Caco-2 (cell line): Measurements from ENCODE around the gene EPHB1. TPM values are rescaled to one million over a fixed set of nuclear protein-coding genes. Genes with fewer than 3 reads are reported as not detected.

Source experiments
- BruUV-seq: library from RNA; stranded (reverse); fragments of 400-500 nt; replicated peaks from 2 replicates; lab custom pipeline; 2021; lab: Mats Ljungman, UMichigan
- CTCF ChIA-PET: fragments of 300-600 bp; sonication (Branson Sonifier 250); formaldehyde crosslinking; loops from one replicate; lab custom pipeline; 2022; ENCODE audit warnings: antibody characterized with exemption; lab: Charles Lee
- POLR2A ChIA-PET: fragments of 300-600 bp; sonication (Branson Sonifier 250); formaldehyde crosslinking; loops from one replicate; lab custom pipeline; 2022; ENCODE audit warnings: antibody characterized with exemption; lab: Charles Lee
- DNase-seq, 2 experiments: peaks; one replicate each; pipeline versions ENCODE4 v3.0.0 to v3.0.0-alpha.2; 2020 to 2022
- H3K27me3 ChIP-seq: replicated peaks from 2 replicates; pipeline ENCODE4 v1.6.0; 2011; ENCODE audit warnings: low read length; ENCODE audit not compliant: control insufficient read depth, insufficient read depth
- H3K36me3 ChIP-seq: 2 replicates; pipeline ENCODE4 v1.5.1; 2011; ENCODE audit warnings: low read length; ENCODE audit not compliant: control insufficient read depth, insufficient read depth
- H3K4me1 ChIP-seq: fragments of 250-450 bp; sonication (Bioruptor Pico); 2 replicates; pipeline ENCODE4 v1.5.1; 2020; ENCODE audit warnings: mild to moderate bottlenecking
- H3K4me3 ChIP-seq: 2 replicates; pipeline ENCODE4 v1.5.1; 2011; ENCODE audit warnings: low read depth, mild to moderate bottlenecking, control low read depth, low read length
- H3K9me3 ChIP-seq: fragments of 250-450 bp; sonication (Bioruptor Pico); 2 replicates; pipeline ENCODE4 v1.5.1; 2020; ENCODE audit warnings: mild to moderate bottlenecking, moderate library complexity
- H3K27ac Mint-ChIP-seq: one replicate; pipeline ENCODE4 v1.8.0; 2022; ENCODE audit warnings: mixed read lengths; ENCODE audit not compliant: unreplicated experiment
- H3K27me3 Mint-ChIP-seq: one replicate; pipeline ENCODE4 v1.8.0; 2022; ENCODE audit warnings: mixed read lengths; ENCODE audit not compliant: insufficient read depth, unreplicated experiment
- H3K36me3 Mint-ChIP-seq: one replicate; pipeline ENCODE4 v1.8.0; 2022; ENCODE audit warnings: mild to moderate bottlenecking, mixed read lengths; ENCODE audit not compliant: insufficient read depth, unreplicated experiment
- H3K4me1 Mint-ChIP-seq: one replicate; pipeline ENCODE4 v1.8.0; 2022; ENCODE audit warnings: low read depth, mixed read lengths; ENCODE audit not compliant: unreplicated experiment
- H3K4me3 Mint-ChIP-seq: one replicate; pipeline ENCODE4 v1.8.0; 2022; ENCODE audit warnings: mild to moderate bottlenecking, moderate library complexity, mixed read lengths; ENCODE audit not compliant: unreplicated experiment
- H3K9me3 Mint-ChIP-seq: one replicate; pipeline ENCODE4 v1.8.0; 2022; ENCODE audit warnings: mixed read lengths; ENCODE audit not compliant: unreplicated experiment
- intact Hi-C: fragments of 100-400 bp; cut with micrococcal nuclease; formaldehyde crosslinking; loops from one replicate; pipeline ENCODE4 v1.10.0; 2022; ENCODE audit not compliant: unreplicated experiment
- total RNA-seq: library from RNA; stranded (reverse); gene quantifications from 2 replicates; pipeline ENCODE4 v1.2.3, GENCODE V29; 2022
- TF ChIP-seq, protein P1 (sequence below), 2 experiments: fragments of 200-600 bp in 1 of 2; IDR thresholded peaks; 1 replicate in 1 of 2; 2 replicates in 1 of 2; pipeline versions ENCODE4 v1.5.1 to v1.8.0; 2011 to 2022; ENCODE audit warnings: antibody characterized with exemption in 1 of 2, control low read depth in 1 of 2, inconsistent platforms in 1 of 2, low read depth in 1 of 2, low read length in 1 of 2, mild to moderate bottlenecking in 1 of 2, moderate library complexity in 1 of 2; ENCODE audit not compliant: insufficient read depth in 1 of 2, severe bottlenecking in 1 of 2, unreplicated experiment in 1 of 2

EPHB1 gene
- total RNA-seq, 1 experiment from 2014 or later, result 2.3 TPM

GRCh38 chr3:134904241-134904771 is 109.2 kb downstream of the EPHB1 start:
- Histone ChIP-seq H3K9me3 (no peaks in the 10 kb centered on the region), H3K27me3 (no peaks in the 10 kb centered on the region), H3K4me3 (no peak overlapping the region), H3K4me1 (no peaks in the 10 kb centered on the region), H3K36me3 (no peaks in the 10 kb centered on the region)
- Mint-ChIP-seq H3K4me3 (no peak overlapping the region), H3K9me3 (no peaks in the 10 kb centered on the region), H3K27me3 (peaks cover 14% of the 10 kb centered on the region), H3K27ac (no peak overlapping the region), H3K36me3 (no peaks in the 10 kb centered on the region), H3K4me1 (no peaks in the 10 kb centered on the region)
- DNase-seq, result no peak
- TF ChIP-seq, protein P1, sequence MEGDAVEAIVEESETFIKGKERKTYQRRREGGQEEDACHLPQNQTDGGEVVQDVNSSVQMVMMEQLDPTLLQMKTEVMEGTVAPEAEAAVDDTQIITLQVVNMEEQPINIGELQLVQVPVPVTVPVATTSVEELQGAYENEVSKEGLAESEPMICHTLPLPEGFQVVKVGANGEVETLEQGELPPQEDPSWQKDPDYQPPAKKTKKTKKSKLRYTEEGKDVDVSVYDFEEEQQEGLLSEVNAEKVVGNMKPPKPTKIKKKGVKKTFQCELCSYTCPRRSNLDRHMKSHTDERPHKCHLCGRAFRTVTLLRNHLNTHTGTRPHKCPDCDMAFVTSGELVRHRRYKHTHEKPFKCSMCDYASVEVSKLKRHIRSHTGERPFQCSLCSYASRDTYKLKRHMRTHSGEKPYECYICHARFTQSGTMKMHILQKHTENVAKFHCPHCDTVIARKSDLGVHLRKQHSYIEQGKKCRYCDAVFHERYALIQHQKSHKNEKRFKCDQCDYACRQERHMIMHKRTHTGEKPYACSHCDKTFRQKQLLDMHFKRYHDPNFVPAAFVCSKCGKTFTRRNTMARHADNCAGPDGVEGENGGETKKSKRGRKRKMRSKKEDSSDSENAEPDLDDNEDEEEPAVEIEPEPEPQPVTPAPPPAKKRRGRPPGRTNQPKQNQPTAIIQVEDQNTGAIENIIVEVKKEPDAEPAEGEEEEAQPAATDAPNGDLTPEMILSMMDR (IDR thresholded peaks at IDR 0.05; ENCODE audit: insufficient read depth in 1 of 2, low read depth in 1 of 2, low read length in 1 of 2, severe bottlenecking in 1 of 2, unreplicated experiment in 1 of 2), result no peak
- ChIA-PET CTCF (no interaction called here), POLR2A (no interaction called here)
- intact Hi-C loops, result no loop called here
- BruUV-seq, result no TSS peak

- DNase-seq, result no peak
- Mint-ChIP-seq H3K27me3 (peaks cover 14% of the 10 kb centered on the region), H3K4me3 (no peak overlapping the region), H3K4me1 (no peaks in the 10 kb centered on the region), H3K27ac (no peak overlapping the region), H3K36me3 (no peaks in the 10 kb centered on the region), H3K9me3 (no peaks in the 10 kb centered on the region)
- POLR2A ChIA-PET, result no interaction called here
- TF ChIP-seq, protein P1 (IDR thresholded peaks at IDR 0.05; ENCODE audit: insufficient read depth in 1 of 2, low read depth in 1 of 2, low read length in 1 of 2, severe bottlenecking in 1 of 2, unreplicated experiment in 1 of 2), result no peak
- Histone ChIP-seq H3K4me1 (no peaks in the 10 kb centered on the region), H3K36me3 (no peaks in the 10 kb centered on the region), H3K9me3 (no peaks in the 10 kb centered on the region), H3K27me3 (no peaks in the 10 kb centered on the region), H3K4me3 (no peak overlapping the region)
- CTCF ChIA-PET, result no interaction called here
- no TSS peak for BruUV-seq
- intact Hi-C loops, result no loop called here
These were observed 110.0 kb downstream of the EPHB1 start for GRCh38 chr3:134904776-134905646.

DNA sequence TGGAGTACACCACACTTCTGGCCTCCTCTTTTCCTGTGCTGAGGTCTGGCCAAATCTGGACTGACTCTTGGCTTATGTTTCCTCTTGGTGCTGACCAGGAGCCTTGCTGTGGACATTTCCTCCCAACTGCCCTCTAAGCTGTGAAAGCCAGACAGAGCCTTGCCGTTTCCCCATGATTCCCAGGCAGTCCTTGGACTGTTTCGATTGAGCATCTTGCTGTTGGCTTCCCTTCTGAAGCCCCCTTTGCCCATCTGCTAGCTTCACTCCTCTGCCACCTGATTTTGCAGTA is 110.5 kb downstream of the EPHB1 start:
- no peaks in the 10 kb centered on the region for H3K4me1 Mint-ChIP-seq
- ChIA-PET POLR2A (no interaction called here), CTCF (no interaction called here)
- H3K27ac Mint-ChIP-seq, result no peak overlapping the region
- BruUV-seq, result no TSS peak
- Histone ChIP-seq H3K27me3 (no peaks in the 10 kb centered on the region), H3K4me3 (no peak overlapping the region), H3K36me3 (no peaks in the 10 kb centered on the region), H3K4me1 (no peaks in the 10 kb centered on the region), H3K9me3 (no peaks in the 10 kb centered on the region)
- peaks cover 14% of the 10 kb centered on the region for H3K27me3 Mint-ChIP-seq
- H3K4me3 Mint-ChIP-seq, result no peak overlapping the region
- TF ChIP-seq, protein P1 (IDR thresholded peaks at IDR 0.05; ENCODE audit: insufficient read depth in 1 of 2, low read depth in 1 of 2, low read length in 1 of 2, severe bottlenecking in 1 of 2, unreplicated experiment in 1 of 2), result no peak
- no peaks in the 10 kb centered on the region for H3K9me3 Mint-ChIP-seq
- intact Hi-C loops, result no loop called here
- no peak for DNase-seq
- H3K36me3 Mint-ChIP-seq, result no peaks in the 10 kb centered on the region
